ENCODE results near the gene CAPN10. TPM values are rescaled to one million over a fixed set of nuclear protein-coding genes. Genes with fewer than 3 reads are reported as not detected.

CAPN10 gene
- polyA plus RNA-seq, 3 donors, result 7.3 to 57.0 (median 7.4) TPM

GRCh38 chr2:240593026-240593702, 6.6 kb downstream of the CAPN10 start:
- Histone ChIP-seq H3K9ac (ENCODE audit: insufficient read depth, low read length, poor library complexity, severe bottlenecking) (no peak overlapping the region), H3K79me2 (ENCODE audit: insufficient read depth, low read length) (peaks cover 51% of the 10 kb centered on the region), H2AFZ (ENCODE audit: insufficient read depth, low read depth, low read length, poor library complexity, severe bottlenecking) (no peak overlapping the region), H3K27ac (ENCODE audit: low read depth in 1 of 2, low read length in 2 of 2) (no peak overlapping the region), H3K4me3 (replicated peaks in 1 of 3; ENCODE audit: low read depth in 2 of 3, low read length in 3 of 3) (no peak overlapping the region), H3K4me1 (ENCODE audit: control insufficient read depth in 1 of 2, insufficient read depth in 2 of 2, low read length in 2 of 2) (peaks cover 3 to 4% of the 10 kb centered on the region in 2 donors), H4K20me1 (ENCODE audit: insufficient read depth, low read length) (peaks cover 54% of the 10 kb centered on the region), H3K27me3 (ENCODE audit: control insufficient read depth in 2 of 2, insufficient read depth in 2 of 2, low read length in 2 of 2) (no peaks in the 10 kb centered on the region), H3K4me2 (replicated peaks; ENCODE audit: extremely low read depth, low read length, poor library complexity, severe bottlenecking) (no peak overlapping the region), H3K36me3 (replicated peaks in 1 of 2; ENCODE audit: control insufficient read depth in 1 of 2, insufficient read depth in 2 of 2, low read length in 2 of 2) (peaks cover 68 to 92% of the 10 kb centered on the region in 2 donors), H3K9me3 (replicated peaks in 1 of 2; ENCODE audit: control insufficient read depth in 1 of 2, insufficient read depth in 1 of 2, low read length in 2 of 2) (no peaks in the 10 kb centered on the region)
- intact Hi-C loops (cut with micrococcal nuclease), result no loop called here
- no peak for DNase-seq
- WGBS (ENCODE audit: insufficient coverage), result 97% methylated on average over 20 of the region's 20 CpGs
- H3K27ac Mint-ChIP-seq, result peak overlapping the region in 1 of 7 donors; percentile 71
- H3K9me3 Mint-ChIP-seq, result no peaks in the 10 kb centered on the region
- H3K27me3 Mint-ChIP-seq (ENCODE audit: low read depth in 3 of 3), result no peaks in the 10 kb centered on the region
- TF ChIP-seq CTCF (IDR thresholded peaks at IDR 0.05), result no peak
- peaks cover 11% of the 10 kb centered on the region for H3K4me1 Mint-ChIP-seq
- H3K36me3 Mint-ChIP-seq, result peaks cover 50 to 86% of the 10 kb centered on the region in 2 donors
- H3K4me3 Mint-ChIP-seq, result no peak overlapping the region

GRCh38 chr2:240593703-240594451, 7.3 kb downstream of the CAPN10 start:
- WGBS (ENCODE audit: insufficient coverage), result 95% methylated on average over 12 of the region's 19 CpGs
- DNase-seq, result no peak
- TF ChIP-seq CTCF (IDR thresholded peaks at IDR 0.05), result no peak
- Histone ChIP-seq H3K27me3 (ENCODE audit: control insufficient read depth in 2 of 2, insufficient read depth in 2 of 2, low read length in 2 of 2) (no peaks in the 10 kb centered on the region), H3K4me3 (replicated peaks in 1 of 3; ENCODE audit: low read depth in 2 of 3, low read length in 3 of 3) (no peak overlapping the region), H3K4me1 (ENCODE audit: control insufficient read depth in 1 of 2, insufficient read depth in 2 of 2, low read length in 2 of 2) (no peaks in the 10 kb centered on the region), H3K36me3 (replicated peaks in 1 of 2; ENCODE audit: control insufficient read depth in 1 of 2, insufficient read depth in 2 of 2, low read length in 2 of 2) (peaks cover 74 to 100% of the 10 kb centered on the region in 2 donors), H3K4me2 (replicated peaks; ENCODE audit: extremely low read depth, low read length, poor library complexity, severe bottlenecking) (no peak overlapping the region), H3K27ac (ENCODE audit: low read depth in 1 of 2, low read length in 2 of 2) (no peak overlapping the region), H3K79me2 (ENCODE audit: insufficient read depth, low read length) (peaks cover 44% of the 10 kb centered on the region), H4K20me1 (ENCODE audit: insufficient read depth, low read length) (peaks cover 47% of the 10 kb centered on the region), H2AFZ (ENCODE audit: insufficient read depth, low read depth, low read length, poor library complexity, severe bottlenecking) (no peak overlapping the region), H3K9ac (ENCODE audit: insufficient read depth, low read length, poor library complexity, severe bottlenecking) (no peak overlapping the region), H3K9me3 (replicated peaks in 1 of 2; ENCODE audit: control insufficient read depth in 1 of 2, insufficient read depth in 1 of 2, low read length in 2 of 2) (no peaks in the 10 kb centered on the region)
- peaks cover 3% of the 10 kb centered on the region for H3K4me1 Mint-ChIP-seq
- no peak overlapping the region for H3K4me3 Mint-ChIP-seq
- H3K27ac Mint-ChIP-seq, result no peak overlapping the region
- intact Hi-C loops (cut with micrococcal nuclease), result no loop called here
- H3K9me3 Mint-ChIP-seq, result no peaks in the 10 kb centered on the region
- H3K27me3 Mint-ChIP-seq (ENCODE audit: low read depth in 3 of 3), result no peaks in the 10 kb centered on the region
- H3K36me3 Mint-ChIP-seq, result peaks cover 51 to 92% of the 10 kb centered on the region in 2 donors
